Adrenal gland (tissue), 12 donors: ENCODE data around the gene UBA6. TPM values are rescaled to one million over a fixed set of nuclear protein-coding genes. Genes with fewer than 3 reads are reported as not detected.

Experiments
- DNase-seq, 7 donors: peaks; one replicate each; pipeline ENCODE4 v3.0.0-alpha.2; 2019 to 2020
- H3K27ac ChIP-seq, 5 donors: fragments of 200-600 bp; sonication (generic) in 4 of 5; 1 replicate in 3 of 5; 2 replicates in 2 of 5; pipeline versions ENCODE4 v1.5.1 to v1.8.0; 2016 to 2020; ENCODE audit warnings: mild to moderate bottlenecking in 1 of 5
- H3K27me3 ChIP-seq: fragments of 200-600 bp; 2 replicates; pipeline ENCODE4 v1.8.0; 2021
- H3K36me3 ChIP-seq, 2 donors: fragments of 200-600 bp; replicated peaks in 1 of 2; 1 replicate in 1 of 2; 2 replicates in 1 of 2; pipeline versions ENCODE4 v1.5.1 to v1.8.0; 2018 to 2022
- H3K4me1 ChIP-seq, 2 donors: fragments of 200-600 bp; replicated peaks in 1 of 2; 1 replicate in 1 of 2; 2 replicates in 1 of 2; pipeline versions ENCODE4 v1.5.1 to v1.8.0; 2018 to 2021
- H3K4me3 ChIP-seq, 4 donors: fragments of 200-600 bp; sonication (generic) in 3 of 4; one replicate each; pipeline ENCODE4 v1.5.1; 2016 to 2018
- H3K9me3 ChIP-seq, 3 donors: fragments of 200-600 bp; sonication (generic) in 1 of 3; replicated peaks in 1 of 3; 1 replicate in 2 of 3; 2 replicates in 1 of 3; pipeline versions ENCODE4 v1.5.1 to v1.8.0; 2016 to 2021
- POLR2A ChIP-seq, 2 donors: fragments of 450-650 bp; IDR thresholded peaks; one replicate each; pipeline ENCODE4 v1.6.1; 2017; ENCODE audit warnings: antibody characterized with exemption in 2 of 2, mild to moderate bottlenecking in 2 of 2, moderate library complexity in 1 of 2
- whole genome bisulfite sequencing, 4 donors: extraction: QIAGEN DNeasy Blood & Tissue Kit in 2 of 4; methylation state at CpG; one replicate each; pipeline versions ENCODE4 v1.1.5 to v1.1.7; 2013 to 2017; 5-methylcytosine and 5-hydroxymethylcytosine counted together
- intact Hi-C, 2 donors: fragments of 100-400 bp; cut with DNase I; formaldehyde crosslinking; loops; one replicate each; pipeline versions ENCODE4 v1.14.1 to v1.15.0; 2022 to 2023
- polyA plus RNA-seq, 3 donors: library from polyadenylated mRNA; stranded (reverse); fragments of 200-250 nt in 2 of 3; fragments of 350-450 nt in 1 of 3; fragmentation: Illumina TruSeq in 1 of 3; extraction: RNeasy Lipid Tissue Mini Kit (QIAGEN cat#74804) in 1 of 3; gene quantifications; one replicate each; pipeline ENCODE4 v1.2.3, GENCODE V29; 2013 to 2014
- total RNA-seq, 9 donors: library from RNA; depleted of rRNA in 4 of 9; stranded (reverse); fragments of >200 nt in 4 of 9; fragments of 120-200 nt in 1 of 9; fragmentation: NEBNext Ultra II Directional in 1 of 9; extraction: Animal tissue kit (Norgen Biotek cat#: 25700) in 1 of 9; gene quantifications; one replicate each; pipeline versions ENCODE4 v1.1.0 to v1.2.4, GENCODE V29; 2013 to 2023
- TF ChIP-seq, protein P1 (sequence below), 6 experiments: fragments of 450-650 bp in 4 of 6; fragments of 200-600 bp in 2 of 6; sonication (generic) in 1 of 6; IDR thresholded peaks; 1 replicate in 5 of 6; 2 replicates in 1 of 6; pipeline versions ENCODE4 v1.5.1 to v1.8.0; 2016 to 2021; ENCODE audit warnings: antibody characterized with exemption in 6 of 6, mild to moderate bottlenecking in 2 of 6, moderate library complexity in 1 of 6
- donor health status: healthy with polysubstance abuse.
- donor health status: Bipolar disorder and iron deficiency.
- donor health status: DM: yes; HTN: yes; CAD: no.
- donor health status: DM: no; HTN: no; CAD: no.
- donor health status: DM: no; HTN: no; CAD: no.
- donor health status: DM: yes; HTN: yes; CAD: no.

UBA6 gene
- total and polyA plus RNA-seq, 12 donors, result 7.5 to 77.0 (median 42.1) TPM

DNA sequence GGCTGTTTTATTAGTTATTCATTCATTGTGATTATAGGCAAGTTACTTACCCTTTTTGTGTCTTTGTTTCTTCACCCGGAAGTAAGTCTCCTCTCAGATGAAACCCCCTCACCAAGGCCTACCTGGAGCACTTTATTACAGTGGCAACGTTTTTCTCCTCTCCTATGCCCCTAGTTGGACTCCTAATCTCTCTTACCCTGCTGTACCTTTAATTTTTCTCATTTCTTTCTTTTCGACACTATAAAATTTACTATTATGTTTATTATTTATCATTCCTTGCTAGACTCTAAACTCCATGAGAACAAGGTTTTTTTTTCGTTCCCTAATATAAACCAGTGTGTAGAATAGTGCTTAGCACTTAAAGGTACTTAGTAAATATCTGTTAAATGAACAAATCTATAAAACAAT, 124.9 kb downstream of the UBA6 start:
- no peak for DNase-seq
- intact Hi-C loops, result no loop called here
- Histone ChIP-seq H3K4me3 (no peak overlapping the region), H3K9me3 (peaks cover 0 to 4% (median 0%) of the 10 kb centered on the region in 3 donors), H3K27ac (no peak overlapping the region), H3K27me3 (no peaks in the 10 kb centered on the region), H3K36me3 (no peaks in the 10 kb centered on the region), H3K4me1 (no peaks in the 10 kb centered on the region)
- no peak for TF ChIP-seq POLR2A (IDR thresholded peaks at IDR 0.05)
- TF ChIP-seq, protein P1, sequence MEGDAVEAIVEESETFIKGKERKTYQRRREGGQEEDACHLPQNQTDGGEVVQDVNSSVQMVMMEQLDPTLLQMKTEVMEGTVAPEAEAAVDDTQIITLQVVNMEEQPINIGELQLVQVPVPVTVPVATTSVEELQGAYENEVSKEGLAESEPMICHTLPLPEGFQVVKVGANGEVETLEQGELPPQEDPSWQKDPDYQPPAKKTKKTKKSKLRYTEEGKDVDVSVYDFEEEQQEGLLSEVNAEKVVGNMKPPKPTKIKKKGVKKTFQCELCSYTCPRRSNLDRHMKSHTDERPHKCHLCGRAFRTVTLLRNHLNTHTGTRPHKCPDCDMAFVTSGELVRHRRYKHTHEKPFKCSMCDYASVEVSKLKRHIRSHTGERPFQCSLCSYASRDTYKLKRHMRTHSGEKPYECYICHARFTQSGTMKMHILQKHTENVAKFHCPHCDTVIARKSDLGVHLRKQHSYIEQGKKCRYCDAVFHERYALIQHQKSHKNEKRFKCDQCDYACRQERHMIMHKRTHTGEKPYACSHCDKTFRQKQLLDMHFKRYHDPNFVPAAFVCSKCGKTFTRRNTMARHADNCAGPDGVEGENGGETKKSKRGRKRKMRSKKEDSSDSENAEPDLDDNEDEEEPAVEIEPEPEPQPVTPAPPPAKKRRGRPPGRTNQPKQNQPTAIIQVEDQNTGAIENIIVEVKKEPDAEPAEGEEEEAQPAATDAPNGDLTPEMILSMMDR (IDR thresholded peaks at IDR 0.05), result no peak
- WGBS, 4 donors, result 66 to 86% (median 71%) methylated on average over 4 of the region's 4 CpGs

DNA sequence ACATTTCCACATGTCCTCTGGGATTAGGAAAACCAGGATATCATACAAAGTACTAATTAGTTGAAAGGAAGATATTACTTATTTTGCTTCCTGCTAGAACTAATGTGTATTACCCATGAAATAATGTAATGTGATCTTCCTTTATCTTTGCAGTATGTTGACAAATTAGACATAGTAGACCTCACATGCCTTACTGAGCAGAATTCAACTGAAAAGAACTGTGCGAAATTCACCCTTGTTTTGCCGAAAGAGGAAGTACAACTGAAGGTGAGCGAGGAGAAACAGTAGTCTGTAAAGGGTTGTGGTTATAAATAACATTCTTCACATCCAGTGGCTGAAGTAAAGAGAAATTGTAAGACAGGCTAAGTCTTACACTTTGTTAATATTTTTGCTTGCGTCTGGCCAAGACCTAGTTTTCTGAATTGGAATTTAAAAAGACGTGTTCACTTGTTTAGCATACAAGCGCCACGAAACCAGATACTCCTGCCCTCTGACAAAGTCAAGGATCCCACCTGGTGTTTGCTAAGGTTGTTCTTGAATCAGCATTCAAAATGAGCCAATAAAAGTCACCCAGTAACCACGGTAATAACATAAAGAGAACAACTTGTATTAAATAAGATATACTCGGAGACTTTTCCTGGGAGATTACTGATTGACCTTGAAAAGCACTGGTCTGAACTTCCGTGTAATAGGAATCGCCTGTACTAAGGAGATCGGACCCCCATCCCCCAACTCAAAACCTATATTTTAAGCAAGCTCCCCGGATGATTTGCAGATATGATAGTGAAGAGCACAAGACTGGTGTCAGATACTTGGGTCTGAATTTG, 125.5 kb downstream of the UBA6 start:
- no peak overlapping the region for H3K27ac ChIP-seq
- DNase-seq, result no peak
- no peaks in the 10 kb centered on the region for H3K27me3 ChIP-seq
- H3K4me3 ChIP-seq, result no peak overlapping the region
- intact Hi-C loops, result no loop called here
- no peak for TF ChIP-seq POLR2A (IDR thresholded peaks at IDR 0.05)
- TF ChIP-seq, protein P1 (IDR thresholded peaks at IDR 0.05), result no peak
- peaks cover 0 to 4% (median 0%) of the 10 kb centered on the region in 3 donors for H3K9me3 ChIP-seq
- WGBS, 4 donors, result 59 to 74% (median 66%) methylated on average over 13 of the region's 13 CpGs
- H3K36me3 ChIP-seq, result no peaks in the 10 kb centered on the region
- H3K4me1 ChIP-seq, result no peaks in the 10 kb centered on the region

DNA sequence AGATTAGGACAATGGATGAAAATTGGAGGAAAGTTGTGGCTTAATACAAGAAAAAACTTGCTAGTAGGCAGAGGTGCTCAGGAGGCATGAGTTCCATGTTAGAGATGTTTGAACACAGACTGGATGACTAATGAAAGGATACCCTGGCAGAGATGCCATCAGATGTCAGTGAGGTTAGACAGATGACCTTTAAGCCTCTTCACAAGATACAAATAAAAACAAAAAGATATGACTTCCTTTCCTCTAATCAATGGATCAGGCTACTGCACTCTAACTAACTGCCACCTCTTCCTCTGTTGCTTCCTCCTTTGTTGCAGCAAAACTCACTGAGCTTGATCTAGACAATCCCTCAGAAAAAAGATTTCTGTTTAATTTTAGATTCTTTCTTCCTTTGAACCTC, 127.8 kb downstream of the UBA6 start:
- no peak overlapping the region for H3K27ac ChIP-seq
- H3K4me3 ChIP-seq, result no peak overlapping the region
- DNase-seq, result no peak
- no peaks in the 10 kb centered on the region for H3K36me3 ChIP-seq
- no peaks in the 10 kb centered on the region for H3K27me3 ChIP-seq
- TF ChIP-seq, protein P1 (IDR thresholded peaks at IDR 0.05), result no peak
- TF ChIP-seq POLR2A (IDR thresholded peaks at IDR 0.05), result no peak
- intact Hi-C loops, result no loop called here
- peaks cover 0 to 4% (median 0%) of the 10 kb centered on the region in 3 donors for H3K9me3 ChIP-seq
- no peaks in the 10 kb centered on the region for H3K4me1 ChIP-seq

DNA sequence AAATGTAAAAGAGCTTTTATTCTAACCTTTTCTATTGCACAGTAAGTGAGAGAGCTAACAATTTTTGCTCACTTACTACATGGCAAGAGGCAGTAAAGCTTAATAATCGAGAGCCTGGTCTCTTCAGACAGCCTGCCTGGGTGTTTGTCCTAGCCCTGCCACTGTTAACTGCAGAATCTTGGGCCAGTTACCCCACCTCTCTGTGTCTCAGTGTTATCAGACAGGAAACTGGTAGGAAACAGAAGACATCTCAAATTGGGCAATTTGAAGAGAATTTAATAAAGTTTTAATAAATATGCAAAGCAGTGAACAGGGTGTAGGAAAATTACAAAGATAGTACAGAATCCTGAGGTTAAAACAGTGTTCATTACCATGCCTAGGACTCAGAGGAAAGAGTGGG, 129.0 kb downstream of the UBA6 start:
- WGBS, 4 donors, result 29 to 39% (median 32%) methylated on average over 1 of the region's 1 CpG
- H3K4me1 ChIP-seq, result no peaks in the 10 kb centered on the region
- no peak overlapping the region for H3K27ac ChIP-seq
- TF ChIP-seq, protein P1 (IDR thresholded peaks at IDR 0.05), result no peak
- TF ChIP-seq POLR2A (IDR thresholded peaks at IDR 0.05), result no peak
- no peak overlapping the region for H3K4me3 ChIP-seq
- H3K27me3 ChIP-seq, result no peaks in the 10 kb centered on the region
- intact Hi-C loops, result no loop called here
- no peaks in the 10 kb centered on the region for H3K36me3 ChIP-seq
- peaks cover 0 to 4% (median 0%) of the 10 kb centered on the region in 3 donors for H3K9me3 ChIP-seq
- no peak for DNase-seq
